ENCODE measurements around the gene TAF10. TPM values are rescaled to one million over a fixed set of nuclear protein-coding genes. Genes with fewer than 3 reads are reported as not detected.
A peak's percentile ranks its signal among the peaks of the same experiment; 100 is the strongest.

The TAF10 gene
- total RNA-seq = 10 to 100 TPM; 49.8 to 77.8 (median 65.7) TPM

DNA sequence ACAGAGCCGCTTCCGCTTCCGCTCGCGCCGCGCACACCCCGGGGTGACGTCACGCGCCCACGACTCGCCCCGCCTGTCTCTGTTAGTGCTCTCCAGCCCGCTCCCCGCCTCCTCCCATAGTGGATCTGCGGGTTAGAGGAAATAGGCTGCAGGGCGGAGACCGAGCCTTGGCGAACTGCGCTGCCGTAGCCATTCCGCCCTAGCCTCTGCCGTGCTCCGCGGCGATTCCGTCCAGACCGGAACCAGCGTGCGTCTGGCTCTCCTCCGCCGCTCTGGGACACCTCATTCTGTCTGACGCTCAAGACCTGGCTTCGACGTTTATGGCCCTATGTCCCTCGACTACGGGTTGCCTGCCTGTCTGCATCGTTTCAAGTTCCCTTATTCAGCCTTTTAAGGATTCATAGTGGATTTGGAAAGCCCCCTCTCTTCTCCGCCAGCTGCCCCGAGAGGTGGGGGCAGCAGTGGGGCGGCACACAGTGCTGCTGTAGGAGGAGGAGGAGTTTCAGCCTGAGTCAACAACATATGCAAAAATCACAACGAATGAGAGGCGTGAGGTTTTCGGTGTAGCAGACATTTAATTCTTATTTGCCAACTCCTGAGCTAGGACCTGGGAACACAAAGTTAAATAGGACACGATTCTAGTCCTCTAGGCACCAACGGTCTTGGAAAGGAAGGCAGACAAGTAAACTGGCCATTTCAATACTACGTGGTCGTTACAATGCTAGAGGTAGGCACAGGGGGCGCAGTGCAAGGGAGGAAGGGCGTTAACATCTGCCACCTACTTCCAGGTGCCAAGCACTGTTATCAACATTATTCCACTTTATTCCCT is at the start of gene TAF10:
TSS of gene TAF10 (minus strand) at position 4 of the 829 bp plus-strand sequence. CDS start 27 bp downstream, outside the sequence.
- ATAC-seq (peak; percentile 91 to 94), DNase-seq (peak; percentile 95 to 96)
- Histone ChIP-seq H3K27ac (peak within 1 kb of the TSS; percentile 92 to 100 (median 99)), H3K27me3 (no peaks in the 10 kb centered on the region), H3K9me3 (no peaks in the 10 kb centered on the region), H3K4me3 (peak within 1 kb of the TSS; percentile 72 to 85 (median 78)), H3K36me3 (peaks cover 0 to 58% of the 10 kb centered on the region in 2 donors), H3K4me1 (peaks cover 18 to 20% of the 10 kb centered on the region in 2 donors)
- intact Hi-C loops (cut with DNase I; ENCODE audit: low total_unique reads) (loop anchor here (5.0 to 10.0 kb wide), 2 partner anchors 80 to 962 kb away; no protein-coding TSS in a partner anchor), in situ Hi-C loops (cut with MboI; ENCODE audit: low sequenced_read_pairs in 4 of 4) (loop anchor here in 1 of 4 donors (10.0 kb wide), 1 partner anchor 378 kb away; the partner anchor contains the start of genes CNGA4 and FHIP1B)
- TF ChIP-seq, protein P1, sequence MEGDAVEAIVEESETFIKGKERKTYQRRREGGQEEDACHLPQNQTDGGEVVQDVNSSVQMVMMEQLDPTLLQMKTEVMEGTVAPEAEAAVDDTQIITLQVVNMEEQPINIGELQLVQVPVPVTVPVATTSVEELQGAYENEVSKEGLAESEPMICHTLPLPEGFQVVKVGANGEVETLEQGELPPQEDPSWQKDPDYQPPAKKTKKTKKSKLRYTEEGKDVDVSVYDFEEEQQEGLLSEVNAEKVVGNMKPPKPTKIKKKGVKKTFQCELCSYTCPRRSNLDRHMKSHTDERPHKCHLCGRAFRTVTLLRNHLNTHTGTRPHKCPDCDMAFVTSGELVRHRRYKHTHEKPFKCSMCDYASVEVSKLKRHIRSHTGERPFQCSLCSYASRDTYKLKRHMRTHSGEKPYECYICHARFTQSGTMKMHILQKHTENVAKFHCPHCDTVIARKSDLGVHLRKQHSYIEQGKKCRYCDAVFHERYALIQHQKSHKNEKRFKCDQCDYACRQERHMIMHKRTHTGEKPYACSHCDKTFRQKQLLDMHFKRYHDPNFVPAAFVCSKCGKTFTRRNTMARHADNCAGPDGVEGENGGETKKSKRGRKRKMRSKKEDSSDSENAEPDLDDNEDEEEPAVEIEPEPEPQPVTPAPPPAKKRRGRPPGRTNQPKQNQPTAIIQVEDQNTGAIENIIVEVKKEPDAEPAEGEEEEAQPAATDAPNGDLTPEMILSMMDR (IDR thresholded peaks at IDR 0.05 in 4 of 5, conservative IDR thresholded peaks at IDR 0.05 in 1 of 5) = peak in 4 of 5 experiments; percentile 15 to 62 (median 37)
- TF ChIP-seq POLR2A (IDR thresholded peaks at IDR 0.05) = peak; percentile 92 to 94

DNA sequence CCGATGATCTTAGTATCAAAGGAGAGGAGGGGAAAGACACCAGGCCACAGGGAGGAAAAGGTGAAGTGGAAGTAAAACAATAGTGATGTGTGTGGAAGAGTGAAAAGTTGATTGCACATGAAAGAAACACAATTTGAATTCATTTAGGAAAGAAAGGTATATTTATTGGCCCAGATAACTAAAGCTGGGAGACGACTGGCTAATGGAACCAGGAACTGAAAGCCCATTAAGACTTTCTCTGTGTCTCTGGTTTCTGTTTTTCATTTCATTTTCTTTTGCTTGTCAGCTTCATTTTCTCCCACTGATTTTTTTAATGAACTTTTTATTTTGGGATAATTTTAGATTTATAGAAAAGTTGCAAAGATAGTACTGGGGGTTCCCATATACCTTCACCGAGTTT is 48.7 kb upstream of the TAF10 start:
- Histone ChIP-seq H3K4me3 (no peak overlapping the region), H3K9me3 (no peaks in the 10 kb centered on the region), H3K36me3 (no peaks in the 10 kb centered on the region), H3K27ac (no peak overlapping the region), H3K4me1 (peaks cover 0 to 4% of the 10 kb centered on the region in 2 donors), H3K27me3 (peaks cover 13 to 22% (median 15%) of the 10 kb centered on the region in 3 donors)
- in situ Hi-C loops (cut with MboI; ENCODE audit: low sequenced_read_pairs in 4 of 4) = no loop called here
- DNase-seq (no peak), ATAC-seq (no peak)
- intact Hi-C loops (cut with DNase I; ENCODE audit: low total_unique reads) = no loop called here
- TF ChIP-seq POLR2A (IDR thresholded peaks at IDR 0.05) = no peak
- TF ChIP-seq, protein P1 (IDR thresholded peaks at IDR 0.05 in 4 of 5, conservative IDR thresholded peaks at IDR 0.05 in 1 of 5) = no peak

DNA sequence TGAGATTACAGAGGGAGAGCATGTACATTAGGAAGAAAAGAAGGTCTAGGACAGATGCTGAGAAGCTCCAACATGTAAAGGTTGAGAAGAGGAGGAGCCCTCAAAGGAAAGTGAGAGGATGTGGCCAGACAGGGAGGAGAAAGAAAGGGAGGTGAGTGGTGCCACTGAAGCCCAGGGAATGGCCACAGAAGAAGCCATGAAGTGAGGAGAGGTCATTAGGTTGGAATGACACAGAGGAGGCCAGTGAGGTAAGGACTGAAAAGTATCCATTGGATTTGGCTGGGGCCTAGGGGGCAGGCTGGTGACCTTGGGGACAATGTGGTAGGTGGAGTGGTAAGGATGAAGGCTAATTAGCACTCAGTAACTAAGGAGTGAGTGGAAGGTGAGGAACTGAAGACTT is 46.6 kb upstream of the TAF10 start:
- no peak for ATAC-seq
- peaks cover 18 to 28% (median 23%) of the 10 kb centered on the region in 3 donors for H3K27me3 ChIP-seq
- intact Hi-C loops (cut with DNase I; ENCODE audit: low total_unique reads) (no loop called here), in situ Hi-C loops (cut with MboI; ENCODE audit: low sequenced_read_pairs in 4 of 4) (no loop called here)
- DNase-seq = no peak
- H3K4me3 ChIP-seq = no peak overlapping the region
- peaks cover 0 to 4% of the 10 kb centered on the region in 2 donors for H3K4me1 ChIP-seq
- no peaks in the 10 kb centered on the region for H3K9me3 ChIP-seq
- no peaks in the 10 kb centered on the region for H3K36me3 ChIP-seq
- H3K27ac ChIP-seq = no peak overlapping the region
- TF ChIP-seq, protein P1 (IDR thresholded peaks at IDR 0.05 in 4 of 5, conservative IDR thresholded peaks at IDR 0.05 in 1 of 5) = no peak
- TF ChIP-seq POLR2A (IDR thresholded peaks at IDR 0.05) = no peak

DNA sequence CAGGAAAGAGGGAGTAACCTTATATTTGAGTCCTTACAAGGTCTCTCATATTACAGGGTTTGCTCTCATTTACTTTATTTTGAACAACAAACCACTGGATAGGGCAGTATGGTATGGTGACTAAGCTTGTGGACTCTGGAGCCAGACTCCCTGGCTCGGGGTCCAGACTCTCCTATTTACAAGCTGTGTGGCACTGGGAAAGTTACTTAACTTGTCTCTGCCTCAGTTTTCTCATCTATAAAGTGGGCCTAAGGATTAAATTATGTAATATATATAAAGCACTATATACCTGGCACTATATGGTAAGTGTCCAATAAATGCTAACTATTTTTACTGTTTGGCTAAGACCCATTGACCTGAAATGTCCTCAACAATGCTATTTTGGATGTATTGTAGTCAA is 45.3 kb upstream of the TAF10 start:
- H3K27ac ChIP-seq = no peak overlapping the region
- ATAC-seq = no peak

More for the DNA sequence above, 45.3 kb upstream of the TAF10 start:
- no peak overlapping the region for H3K4me3 ChIP-seq
- H3K27me3 ChIP-seq = peaks cover 18 to 28% (median 23%) of the 10 kb centered on the region in 3 donors
- no peaks in the 10 kb centered on the region for H3K36me3 ChIP-seq
- TF ChIP-seq, protein P1 (IDR thresholded peaks at IDR 0.05 in 4 of 5, conservative IDR thresholded peaks at IDR 0.05 in 1 of 5) = no peak
- no peak for TF ChIP-seq POLR2A (IDR thresholded peaks at IDR 0.05)
- in situ Hi-C loops (cut with MboI; ENCODE audit: low sequenced_read_pairs in 4 of 4) (no loop called here), intact Hi-C loops (cut with DNase I; ENCODE audit: low total_unique reads) (no loop called here)
- H3K4me1 ChIP-seq = peaks cover 0 to 4% of the 10 kb centered on the region in 2 donors
- H3K9me3 ChIP-seq = no peaks in the 10 kb centered on the region
- no peak for DNase-seq
